SK-N-SH (cell line): ENCODE results near the gene RIOK1. TPM values are rescaled to one million over a fixed set of nuclear protein-coding genes. Genes with fewer than 3 reads are reported as not detected.
A peak's percentile ranks its signal among the peaks of the same experiment; 100 is the strongest.

Source experiments
- CTCF ChIA-PET: fragments of 300-600, 350-600 bp; formaldehyde crosslinking; extraction: SDS; loops from one replicate; lab custom pipeline; 2021; lab: Yijun Ruan, JAX
- POLR2A ChIA-PET: fragments of 350-600 bp; sonication (Branson Sonifier 250); formaldehyde crosslinking; extraction: SDS; loops from one replicate; lab custom pipeline; 2020; ENCODE audit warnings: antibody characterized with exemption, inconsistent platforms; lab: Yijun Ruan, JAX
- DNase-seq: peaks from one replicate; pipeline ENCODE4 v3.0.0; 2012
- H2AFZ ChIP-seq: fragments of 200-600 bp; sonication (generic); 2 replicates; pipeline ENCODE4 v1.8.1; 2016; ENCODE audit warnings: antibody characterized with exemption, mild to moderate bottlenecking, low read depth
- H3F3A ChIP-seq: fragments of 200-600 bp; sonication (generic); replicated peaks from 2 replicates; pipeline ENCODE3; 2016; ENCODE audit warnings: antibody characterized with exemption, mild to moderate bottlenecking; ENCODE audit not compliant: insufficient read depth
- H3K27ac ChIP-seq, 2 experiments: fragments of 200-500 bp in 1 of 2; fragments of 200-600 bp in 1 of 2; sonication (Bioruptor generic) in 1 of 2; sonication (generic), shearing (Covaris generic) in 1 of 2; 2 replicates each; pipeline versions ENCODE4 v1.5.1 to v1.6.1; 2014 to 2016; ENCODE audit warnings: low read depth in 2 of 2, inconsistent platforms in 1 of 2, low read length in 1 of 2, mild to moderate bottlenecking in 1 of 2, mixed read lengths in 1 of 2
- H3K27me3 ChIP-seq: fragments of 200-600 bp; sonication (generic), shearing (Covaris generic); 2 replicates; pipeline ENCODE4 v1.6.1; 2016; ENCODE audit warnings: mixed run types; ENCODE audit not compliant: insufficient read depth
- H3K36me3 ChIP-seq, 2 experiments: fragments of 200-500 bp in 1 of 2; fragments of 200-600 bp in 1 of 2; sonication (Bioruptor generic) in 1 of 2; sonication (generic) in 1 of 2; replicated peaks in 1 of 2; 2 replicates each; pipeline versions ENCODE3 to v1.5.1; 2014 to 2016; ENCODE audit warnings: low read length in 1 of 2, mild to moderate bottlenecking in 1 of 2; ENCODE audit not compliant: insufficient read depth in 2 of 2, control insufficient read depth in 1 of 2
- H3K4me1 ChIP-seq, 2 experiments: fragments of 200-500 bp in 1 of 2; fragments of 200-600 bp in 1 of 2; sonication (Bioruptor generic) in 1 of 2; sonication (generic), shearing (Covaris generic) in 1 of 2; 2 replicates each; pipeline versions ENCODE4 v1.5.1 to v1.6.1; 2014 to 2016; ENCODE audit warnings: low read depth in 1 of 2, low read length in 1 of 2, mixed run types in 1 of 2; ENCODE audit not compliant: insufficient read depth in 2 of 2, control insufficient read depth in 1 of 2
- H3K4me2 ChIP-seq: fragments of 200-600 bp; sonication (generic), shearing (Covaris generic); 2 replicates; pipeline ENCODE4 v1.6.1; 2017; ENCODE audit warnings: mixed run types
- H3K4me3 ChIP-seq, 2 experiments: fragments of 200-500 bp in 1 of 2; fragments of 200-600 bp in 1 of 2; sonication (Bioruptor generic) in 1 of 2; sonication (generic), shearing (Covaris generic) in 1 of 2; 2 replicates each; pipeline versions ENCODE4 v1.5.1 to v1.8.1; 2014 to 2016; ENCODE audit warnings: low read depth in 2 of 2, inconsistent platforms in 1 of 2, low read length in 1 of 2, mild to moderate bottlenecking in 1 of 2, mixed read lengths in 1 of 2, moderate library complexity in 1 of 2
- H3K79me2 ChIP-seq: fragments of 200-600 bp; sonication (generic); 2 replicates; pipeline ENCODE4 v1.8.1; 2017; ENCODE audit warnings: mild to moderate bottlenecking; ENCODE audit not compliant: insufficient read depth
- H3K9ac ChIP-seq: fragments of 200-600 bp; sonication (generic); 2 replicates; pipeline ENCODE4 v1.6.1; 2017; ENCODE audit warnings: mixed run types
- H3K9me2 ChIP-seq: fragments of 200-600 bp; sonication (generic); 2 replicates; pipeline ENCODE4 v1.6.1; 2017; ENCODE audit warnings: mixed run types
- H3K9me3 ChIP-seq: fragments of 200-600 bp; sonication (generic); 2 replicates; pipeline ENCODE4 v1.6.1; 2017; ENCODE audit warnings: mixed run types, mild to moderate bottlenecking, moderate library complexity
- H4K20me1 ChIP-seq: fragments of 200-600 bp; sonication (generic); 2 replicates; pipeline ENCODE4 v1.6.1; 2017; ENCODE audit warnings: mild to moderate bottlenecking, mixed run types; ENCODE audit not compliant: insufficient read depth
- CHD2 ChIP-seq: fragments of 150-350 bp; IDR thresholded peaks from 2 replicates; pipeline ENCODE4 v1.6.1; 2018; ENCODE audit warnings: low read length; ENCODE audit not compliant: partially characterized antibody
- EP300 ChIP-seq, 2 experiments: IDR thresholded peaks; 2 replicates each; pipeline versions ENCODE4 v1.4.0 to v1.6.1; 2012; ENCODE audit warnings: borderline replicate concordance in 1 of 2, low read depth in 1 of 2, low read length in 1 of 2
- FOSL2 ChIP-seq: IDR thresholded peaks from 2 replicates; pipeline ENCODE4 v1.4.0; 2012; ENCODE audit warnings: low read depth, mild to moderate bottlenecking, moderate library complexity, borderline replicate concordance
- FOXJ3 ChIP-seq: sonication (generic); formaldehyde crosslinking; IDR thresholded peaks from 2 replicates; pipeline ENCODE4 v1.5.1; 2020; ENCODE audit warnings: mild to moderate bottlenecking, missing genetic modification reagents
- FOXM1 ChIP-seq: IDR thresholded peaks from 2 replicates; pipeline ENCODE4 v1.4.0; 2012; ENCODE audit warnings: low read depth, mild to moderate bottlenecking
- GATA2 ChIP-seq: sonication (generic); formaldehyde crosslinking; IDR thresholded peaks from 2 replicates; pipeline ENCODE4 v1.5.0; 2020; ENCODE audit warnings: mild to moderate bottlenecking, missing genetic modification reagents
- MEF2A ChIP-seq: IDR thresholded peaks from 2 replicates; pipeline ENCODE4 v1.4.0; 2012; ENCODE audit warnings: low read depth, borderline replicate concordance
- NRF1 ChIP-seq: IDR thresholded peaks from 2 replicates; pipeline ENCODE4 v1.6.1; 2012; ENCODE audit warnings: low read depth, mild to moderate bottlenecking, low read length
- RAD21 ChIP-seq: IDR thresholded peaks from 2 replicates; pipeline ENCODE4 v1.6.1; 2012; ENCODE audit warnings: mild to moderate bottlenecking, low read length
- RCOR1 ChIP-seq: fragments of 150-350 bp; IDR thresholded peaks from 2 replicates; pipeline ENCODE4 v1.6.1; 2017; ENCODE audit warnings: antibody characterized with exemption, low read length
- RFX5 ChIP-seq: IDR thresholded peaks from 2 replicates; pipeline ENCODE4 v1.6.1; 2012; ENCODE audit warnings: mild to moderate bottlenecking, improper control_type of control experiment, low read length
- RXRA ChIP-seq: IDR thresholded peaks from 2 replicates; pipeline ENCODE4 v1.4.0; 2012; ENCODE audit warnings: low read depth, mild to moderate bottlenecking, borderline replicate concordance
- SIN3A ChIP-seq: IDR thresholded peaks from 2 replicates; pipeline ENCODE4 v1.6.1; 2012; ENCODE audit warnings: low read depth, mild to moderate bottlenecking, low read length, moderate library complexity, borderline replicate concordance
- SMC3 ChIP-seq: IDR thresholded peaks from 2 replicates; pipeline ENCODE4 v1.6.1; 2012; ENCODE audit warnings: low read depth, low read length, improper control_type of control experiment
- TCF12 ChIP-seq: IDR thresholded peaks from 2 replicates; pipeline ENCODE4 v1.4.0; 2012
- TEAD4 ChIP-seq: IDR thresholded peaks from 2 replicates; pipeline ENCODE4 v1.4.0; 2012; ENCODE audit warnings: mild to moderate bottlenecking, borderline replicate concordance; ENCODE audit not compliant: insufficient read depth
- YY1 ChIP-seq: IDR thresholded peaks from 2 replicates; pipeline ENCODE4 v1.4.0; 2012; ENCODE audit warnings: low read depth, mild to moderate bottlenecking
- WGBS: methylation state at CpG from one replicate; pipeline ENCODE4 v1.1.6; 2017; ENCODE audit warnings: low lambda C conversion rate; 5-methylcytosine and 5-hydroxymethylcytosine counted together
- polyA plus RNA-seq, 3 experiments: library from polyadenylated mRNA; depleted of rRNA; stranded (reverse); fragments of >200 nt; gene quantifications; 2 replicates each; pipeline ENCODE4 v1.2.3, GENCODE V29; 2012
- TF ChIP-seq, protein P1 (sequence below): IDR thresholded peaks from 2 replicates; pipeline ENCODE4 v1.4.0; 2012; ENCODE audit warnings: low read depth, borderline replicate concordance
- TF ChIP-seq, protein P2 (sequence below): fragments of 150-350 bp; IDR thresholded peaks from 2 replicates; pipeline ENCODE4 v1.6.1; 2017; ENCODE audit warnings: antibody characterized with exemption, low read length, low read depth, borderline replicate concordance

The RIOK1 gene
- polyA plus RNA-seq, 1 of the 3 experiments (the other 2 are of a cell fraction): 18.7 TPM

DNA sequence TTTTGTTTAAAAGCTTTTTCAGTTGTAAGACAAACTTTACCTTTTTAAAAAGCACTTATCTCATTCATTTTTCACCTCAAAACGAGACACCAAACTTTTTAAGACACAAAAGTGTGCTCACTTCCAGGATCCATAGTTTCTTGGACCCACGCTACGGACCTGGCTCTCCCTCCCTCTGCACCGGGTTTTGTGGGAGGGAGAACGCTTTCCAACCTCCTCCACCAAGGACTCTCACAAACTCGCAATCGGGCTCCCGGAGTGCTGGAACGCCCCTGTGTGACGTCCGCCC lies 502 bp upstream of the RIOK1 start:
- DNase-seq: no peak
- TF ChIP-seq SMC3: peak; percentile 4; the same call in 1 of the 2 replicates
- TF ChIP-seq, protein P1, sequence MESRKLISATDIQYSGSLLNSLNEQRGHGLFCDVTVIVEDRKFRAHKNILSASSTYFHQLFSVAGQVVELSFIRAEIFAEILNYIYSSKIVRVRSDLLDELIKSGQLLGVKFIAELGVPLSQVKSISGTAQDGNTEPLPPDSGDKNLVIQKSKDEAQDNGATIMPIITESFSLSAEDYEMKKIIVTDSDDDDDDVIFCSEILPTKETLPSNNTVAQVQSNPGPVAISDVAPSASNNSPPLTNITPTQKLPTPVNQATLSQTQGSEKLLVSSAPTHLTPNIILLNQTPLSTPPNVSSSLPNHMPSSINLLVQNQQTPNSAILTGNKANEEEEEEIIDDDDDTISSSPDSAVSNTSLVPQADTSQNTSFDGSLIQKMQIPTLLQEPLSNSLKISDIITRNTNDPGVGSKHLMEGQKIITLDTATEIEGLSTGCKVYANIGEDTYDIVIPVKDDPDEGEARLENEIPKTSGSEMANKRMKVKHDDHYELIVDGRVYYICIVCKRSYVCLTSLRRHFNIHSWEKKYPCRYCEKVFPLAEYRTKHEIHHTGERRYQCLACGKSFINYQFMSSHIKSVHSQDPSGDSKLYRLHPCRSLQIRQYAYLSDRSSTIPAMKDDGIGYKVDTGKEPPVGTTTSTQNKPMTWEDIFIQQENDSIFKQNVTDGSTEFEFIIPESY: no peak

DNA sequence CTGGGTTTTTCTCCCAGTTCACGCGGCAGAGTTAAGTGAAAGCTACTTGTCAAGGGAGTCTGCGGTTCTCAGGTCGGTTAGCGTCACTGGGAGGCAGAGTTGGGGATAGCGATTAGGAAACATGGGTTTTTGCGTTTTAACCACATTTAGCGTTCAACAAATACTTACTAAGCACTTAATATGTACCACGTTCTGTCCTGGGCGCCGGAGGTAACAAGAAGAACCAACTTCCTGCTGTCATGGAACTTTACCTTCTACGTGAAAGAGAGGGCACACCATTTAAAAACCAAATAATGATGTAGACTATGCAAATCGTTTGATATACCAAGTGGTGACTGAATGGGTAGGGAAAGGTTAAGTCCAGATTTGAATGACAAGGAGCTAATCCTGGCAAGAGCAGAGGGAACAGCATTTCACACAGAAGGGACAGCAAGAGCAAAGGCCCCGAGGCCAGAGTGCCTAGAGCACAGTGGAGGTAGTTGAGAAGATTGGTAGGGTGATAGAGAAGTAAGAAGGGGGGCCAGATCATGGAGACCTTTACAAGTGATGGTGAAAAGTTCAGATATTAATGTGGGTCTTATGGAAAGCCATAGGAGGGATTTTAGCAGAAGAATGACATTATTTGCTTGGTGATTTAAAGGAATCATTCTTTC lies 744 bp downstream of the RIOK1 start:
- peaks cover 14 to 15% of the 10 kb centered on the region in 2 experiments for H3K36me3 ChIP-seq
- peak overlapping the region; percentile 74 for H3K9ac ChIP-seq
- H3K9me3 ChIP-seq: no peaks in the 10 kb centered on the region
- TF ChIP-seq RAD21 (peak; percentile 41), FOXJ3 (CRISPR knock-in tag) (no peak)
- H3F3A ChIP-seq: peaks cover 8% of the 10 kb centered on the region
- H3K4me2 ChIP-seq: peak overlapping the region; percentile 80
- CTCF ChIA-PET: interaction anchor here (1.0 to 3.2 kb wide), 10 partner anchors 13 to 222 kb away, joined by 3 to 17 read pairs (median 4); partner anchors contain the start of gene SSR1
- peaks cover 27% of the 10 kb centered on the region for H3K79me2 ChIP-seq
- no peak for DNase-seq
- POLR2A ChIA-PET: interaction anchor here (1.0 to 2.3 kb wide), 5 partner anchors 14 to 114 kb away, joined by 3 to 11 read pairs (median 3); partner anchors contain the start of gene SSR1
- H2AFZ ChIP-seq: peak overlapping the region; percentile 94
- peak overlapping the region; percentile 77 to 93 for H3K27ac ChIP-seq
- 5% methylated on average over 14 of the region's 14 CpGs for WGBS
- peaks cover 0 to 14% of the 10 kb centered on the region in 2 experiments; a peak in 3 of 4 replicates for H3K4me1 ChIP-seq
- no peaks in the 10 kb centered on the region for H4K20me1 ChIP-seq
- H3K27me3 ChIP-seq: no peaks in the 10 kb centered on the region
- H3K9me2 ChIP-seq: no peaks in the 10 kb centered on the region
- peak overlapping the region; percentile 82 to 90 for H3K4me3 ChIP-seq

More for the DNA sequence above, 502 bp upstream of the RIOK1 start:
- Histone ChIP-seq H3K4me1 (peaks cover 0 to 14% of the 10 kb centered on the region in 2 experiments; a peak in 3 of 4 replicates), H3K9ac (peak overlapping the region; percentile 74), H3K79me2 (peaks cover 27% of the 10 kb centered on the region), H3K27ac (peak overlapping the region; percentile 77 to 93), H2AFZ (peak overlapping the region; percentile 94), H3K4me2 (peak overlapping the region; percentile 80), H3K4me3 (peak overlapping the region; percentile 82 to 90), H3F3A (peaks cover 8% of the 10 kb centered on the region), H3K36me3 (peaks cover 4 to 11% of the 10 kb centered on the region in 2 experiments), H4K20me1 (no peaks in the 10 kb centered on the region), H3K27me3 (no peaks in the 10 kb centered on the region), H3K9me2 (no peaks in the 10 kb centered on the region), H3K9me3 (no peaks in the 10 kb centered on the region)
- CTCF ChIA-PET: interaction anchor here (1.0 to 3.2 kb wide), 9 partner anchors 11 to 223 kb away, joined by 3 to 17 read pairs (median 4); partner anchors contain the start of gene SSR1
- 1% methylated on average over 7 of the region's 11 CpGs for WGBS
- POLR2A ChIA-PET: interaction anchor here (1.0 to 2.3 kb wide), 4 partner anchors 25 to 113 kb away, joined by 3 to 11 read pairs (median 3); partner anchors contain the start of gene SSR1

DNA sequence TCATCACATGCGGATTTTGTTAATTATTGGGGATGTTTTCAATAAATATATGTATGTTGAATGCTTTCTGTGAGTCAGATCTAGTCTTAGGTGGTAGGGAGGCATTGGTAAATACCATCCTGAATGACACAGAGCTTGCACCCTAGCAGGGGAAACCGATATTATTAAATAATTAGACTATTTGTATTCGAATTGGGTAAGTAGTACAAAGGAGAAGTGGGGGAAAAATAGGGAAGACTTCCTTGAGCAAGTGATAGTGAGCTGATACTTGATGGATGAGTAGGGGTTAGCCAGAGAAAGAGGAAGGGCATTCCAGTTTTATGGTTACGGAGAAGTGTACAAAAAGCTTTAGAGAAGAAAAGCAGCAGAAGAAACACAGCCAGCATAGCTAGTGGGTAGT lies 1.5 kb downstream of the RIOK1 start:
- 39% methylated on average over 4 of the region's 4 CpGs for WGBS
- no peak for DNase-seq
- peaks cover 18 to 20% of the 10 kb centered on the region in 2 experiments for H3K36me3 ChIP-seq
- H3K4me2 ChIP-seq: peak overlapping the region; percentile 80
- peak overlapping the region in 1 of 2 experiments; percentile 93; a peak in 2 of 4 replicates for H3K27ac ChIP-seq
- peak overlapping the region; percentile 74; the same call in 1 of the 2 replicates for H3K9ac ChIP-seq
- H3K9me2 ChIP-seq: no peaks in the 10 kb centered on the region
- H3K27me3 ChIP-seq: no peaks in the 10 kb centered on the region
- peaks cover 0 to 14% of the 10 kb centered on the region in 2 experiments; a peak in 3 of 4 replicates for H3K4me1 ChIP-seq
- peaks cover 27% of the 10 kb centered on the region for H3K79me2 ChIP-seq
- no peaks in the 10 kb centered on the region for H4K20me1 ChIP-seq
- POLR2A ChIA-PET: interaction anchor here (2.3 kb wide), 1 partner anchor 79 kb away, joined by 11 read pairs; the partner anchor contains the start of gene SSR1
- peaks cover 8% of the 10 kb centered on the region for H3F3A ChIP-seq
- CTCF ChIA-PET: interaction anchor here (1.2 to 3.5 kb wide), 5 partner anchors 42 to 225 kb away, joined by 3 to 11 read pairs (median 4); partner anchors contain the start of gene SSR1
- H2AFZ ChIP-seq: no peak overlapping the region
- H3K4me3 ChIP-seq: peak overlapping the region; percentile 82 to 90
- H3K9me3 ChIP-seq: no peaks in the 10 kb centered on the region
- TF ChIP-seq MEF2A (no peak), NRF1 (no peak), RFX5 (no peak), TEAD4 (no peak), SIN3A (no peak), FOSL2 (no peak), RCOR1 (no peak), CHD2 (no peak), FOXJ3 (CRISPR knock-in tag) (no peak), EP300 (IDR thresholded peaks at IDR 0.05; ENCODE audit: borderline replicate concordance in 1 of 2, low read depth in 1 of 2, low read length in 1 of 2) (no peak), RXRA (no peak), TCF12 (no peak), FOXM1 (no peak), GATA2 (no peak), YY1 (no peak)
- TF ChIP-seq, protein P2, sequence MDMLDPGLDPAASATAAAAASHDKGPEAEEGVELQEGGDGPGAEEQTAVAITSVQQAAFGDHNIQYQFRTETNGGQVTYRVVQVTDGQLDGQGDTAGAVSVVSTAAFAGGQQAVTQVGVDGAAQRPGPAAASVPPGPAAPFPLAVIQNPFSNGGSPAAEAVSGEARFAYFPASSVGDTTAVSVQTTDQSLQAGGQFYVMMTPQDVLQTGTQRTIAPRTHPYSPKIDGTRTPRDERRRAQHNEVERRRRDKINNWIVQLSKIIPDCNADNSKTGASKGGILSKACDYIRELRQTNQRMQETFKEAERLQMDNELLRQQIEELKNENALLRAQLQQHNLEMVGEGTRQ: no peak
